ENCODE data around the gene DIDO1. TPM values are rescaled to one million over a fixed set of nuclear protein-coding genes. Genes with fewer than 3 reads are reported as not detected.

Gene DIDO1
- total and polyA plus RNA-seq, 9 of the 15 experiments (the other 6 are each of a cell fraction or from before 2014, with no cell fraction given): 4.4 to 46.8 (median 31.2) TPM

- TF ChIP-seq ZMIZ1 (IDR thresholded peaks at IDR 0.05; ENCODE audit: low read depth in 2 of 2, low read length in 2 of 2): no peak
- TF ChIP-seq ZNF77 (CRISPR knock-in tag; IDR thresholded peaks at IDR 0.05): no peak
- TF ChIP-seq, protein P1, sequence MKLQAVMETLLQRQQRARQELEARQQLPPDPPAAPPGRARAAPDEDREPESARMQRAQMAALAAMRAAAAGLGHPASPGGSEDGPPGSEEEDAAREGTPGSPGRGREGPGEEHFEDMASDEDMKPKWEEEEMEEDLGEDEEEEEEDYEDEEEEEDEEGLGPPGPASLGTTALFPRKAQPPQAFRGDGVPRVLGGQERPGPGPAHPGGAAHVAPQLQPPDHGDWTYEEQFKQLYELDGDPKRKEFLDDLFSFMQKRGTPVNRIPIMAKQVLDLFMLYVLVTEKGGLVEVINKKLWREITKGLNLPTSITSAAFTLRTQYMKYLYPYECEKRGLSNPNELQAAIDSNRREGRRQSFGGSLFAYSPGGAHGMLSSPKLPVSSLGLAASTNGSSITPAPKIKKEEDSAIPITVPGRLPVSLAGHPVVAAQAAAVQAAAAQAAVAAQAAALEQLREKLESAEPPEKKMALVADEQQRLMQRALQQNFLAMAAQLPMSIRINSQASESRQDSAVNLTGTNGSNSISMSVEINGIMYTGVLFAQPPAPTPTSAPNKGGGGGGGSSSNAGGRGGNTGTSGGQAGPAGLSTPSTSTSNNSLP (IDR thresholded peaks at IDR 0.05; ENCODE audit: borderline replicate concordance, low read depth, low read length): no peak
- TF ChIP-seq MEIS2 (IDR thresholded peaks at IDR 0.05; ENCODE audit: partially characterized antibody): peak; percentile 81
- TF ChIP-seq ZNF696 (CRISPR knock-in tag; conservative IDR thresholded peaks at IDR 0.05): no peak
- no peak for TF ChIP-seq ZNF398 (CRISPR knock-in tag; IDR thresholded peaks at IDR 0.05)
- TF ChIP-seq, protein P2, sequence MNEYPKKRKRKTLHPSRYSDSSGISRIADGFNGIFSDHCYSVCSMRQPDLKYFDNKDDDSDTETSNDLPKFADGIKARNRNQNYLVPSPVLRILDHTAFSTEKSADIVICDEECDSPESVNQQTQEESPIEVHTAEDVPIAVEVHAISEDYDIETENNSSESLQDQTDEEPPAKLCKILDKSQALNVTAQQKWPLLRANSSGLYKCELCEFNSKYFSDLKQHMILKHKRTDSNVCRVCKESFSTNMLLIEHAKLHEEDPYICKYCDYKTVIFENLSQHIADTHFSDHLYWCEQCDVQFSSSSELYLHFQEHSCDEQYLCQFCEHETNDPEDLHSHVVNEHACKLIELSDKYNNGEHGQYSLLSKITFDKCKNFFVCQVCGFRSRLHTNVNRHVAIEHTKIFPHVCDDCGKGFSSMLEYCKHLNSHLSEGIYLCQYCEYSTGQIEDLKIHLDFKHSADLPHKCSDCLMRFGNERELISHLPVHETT (CRISPR knock-in tag; conservative IDR thresholded peaks at IDR 0.05 in 1 of 2, IDR thresholded peaks at IDR 0.05 in 1 of 2): peak in 1 of 2 experiments; percentile 88; a peak in 2 of 4 replicates
- TF ChIP-seq PYGO2 (tag; IDR thresholded peaks at IDR 0.05): no peak
- no peak for TF ChIP-seq NFXL1 (CRISPR knock-in tag; IDR thresholded peaks at IDR 0.05)
- TF ChIP-seq POLR3G (IDR thresholded peaks at IDR 0.05; ENCODE audit: extremely low read depth, insufficient read length, insufficient replicate concordance): no peak
- TF ChIP-seq, protein P3, sequence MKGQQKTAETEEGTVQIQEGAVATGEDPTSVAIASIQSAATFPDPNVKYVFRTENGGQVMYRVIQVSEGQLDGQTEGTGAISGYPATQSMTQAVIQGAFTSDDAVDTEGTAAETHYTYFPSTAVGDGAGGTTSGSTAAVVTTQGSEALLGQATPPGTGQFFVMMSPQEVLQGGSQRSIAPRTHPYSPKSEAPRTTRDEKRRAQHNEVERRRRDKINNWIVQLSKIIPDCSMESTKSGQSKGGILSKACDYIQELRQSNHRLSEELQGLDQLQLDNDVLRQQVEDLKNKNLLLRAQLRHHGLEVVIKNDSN (CRISPR knock-in tag; IDR thresholded peaks at IDR 0.05): no peak
- no peak for TF ChIP-seq JUN (IDR thresholded peaks at IDR 0.05; ENCODE audit: borderline replicate concordance, low read depth, low read length)
- TF ChIP-seq JUN (CRISPR knock-in tag; IDR thresholded peaks at IDR 0.05; ENCODE audit: borderline replicate concordance): no peak
These were observed at the start of gene DIDO1 (continued) for GRCh38 chr20:62926229-62927127.

All from K562 (cell line).